H9 (cell line): ENCODE data around the gene TSC1. TPM values are rescaled to one million over a fixed set of nuclear protein-coding genes. Genes with fewer than 3 reads are reported as not detected.

Source experiments
- DNase-seq: peaks from one replicate; pipeline ENCODE4 v3.0.0-alpha.2; 2017
- H2AFZ ChIP-seq: one replicate; pipeline ENCODE4 v1.6.1; 2013; ENCODE audit warnings: mild to moderate bottlenecking, low read length, control low read depth, moderate library complexity
- H2AK5ac ChIP-seq: 2 replicates; pipeline ENCODE4 v1.6.1; 2013; ENCODE audit warnings: low read length, control low read depth, mixed read lengths; ENCODE audit not compliant: insufficient read length
- H2BK120ac ChIP-seq: one replicate; pipeline ENCODE4 v1.6.1; 2013; ENCODE audit warnings: low read depth, mild to moderate bottlenecking, low read length, control low read depth, inconsistent platforms; ENCODE audit not compliant: poor library complexity, severe bottlenecking
- H2BK12ac ChIP-seq: 2 replicates; pipeline ENCODE4 v1.6.1; 2013; ENCODE audit warnings: low read length, control low read depth, mixed read lengths, low read depth; ENCODE audit not compliant: insufficient read length
- H2BK15ac ChIP-seq: 2 replicates; pipeline ENCODE4 v1.6.1; 2013; ENCODE audit warnings: low read depth, low read length, control low read depth
- H2BK20ac ChIP-seq: one replicate; pipeline ENCODE4 v1.6.1; 2013; ENCODE audit warnings: low read depth, mild to moderate bottlenecking, low read length, control low read depth, inconsistent platforms; ENCODE audit not compliant: poor library complexity, severe bottlenecking
- H2BK5ac ChIP-seq: 2 replicates; pipeline ENCODE4 v1.6.1; 2013; ENCODE audit warnings: low read length, control low read depth, mixed read lengths; ENCODE audit not compliant: insufficient read length
- H3K14ac ChIP-seq: 2 replicates; pipeline ENCODE4 v1.6.1; 2013; ENCODE audit warnings: low read length, control low read depth; ENCODE audit not compliant: insufficient read depth
- H3K18ac ChIP-seq: 2 replicates; pipeline ENCODE4 v1.6.1; 2013; ENCODE audit warnings: low read depth, mild to moderate bottlenecking, mixed read lengths, low read length, control low read depth; ENCODE audit not compliant: insufficient read length
- H3K23ac ChIP-seq: 2 replicates; pipeline ENCODE4 v1.6.1; 2013; ENCODE audit warnings: low read length, control low read depth, mixed read lengths, low read depth; ENCODE audit not compliant: insufficient read length
- H3K23me2 ChIP-seq: 2 replicates; pipeline ENCODE4 v1.6.1; 2013; ENCODE audit warnings: low read depth, mild to moderate bottlenecking, mixed read lengths, low read length, control low read depth; ENCODE audit not compliant: insufficient read length, poor library complexity, severe bottlenecking
- H3K27ac ChIP-seq: 2 replicates; pipeline ENCODE4 v1.5.1; 2013; ENCODE audit warnings: low read length, control low read depth, mixed read lengths, low read depth; ENCODE audit not compliant: insufficient read length
- H3K27me3 ChIP-seq: 2 replicates; pipeline ENCODE4 v1.6.1; 2013; ENCODE audit warnings: low read length, control low read depth, inconsistent platforms; ENCODE audit not compliant: insufficient read depth
- H3K4ac ChIP-seq: 2 replicates; pipeline ENCODE4 v1.6.1; 2013; ENCODE audit warnings: low read depth, mild to moderate bottlenecking, control low read depth, inconsistent platforms, low read length, moderate library complexity
- H3K4me1 ChIP-seq: 2 replicates; pipeline ENCODE4 v1.6.1; 2013; ENCODE audit warnings: low read length, control low read depth, inconsistent platforms; ENCODE audit not compliant: insufficient read depth
- H3K4me2 ChIP-seq: 2 replicates; pipeline ENCODE4 v1.6.1; 2013; ENCODE audit warnings: low read length, control low read depth, mixed read lengths; ENCODE audit not compliant: insufficient read length, insufficient read depth
- H3K56ac ChIP-seq: 2 replicates; pipeline ENCODE4 v1.6.1; 2013; ENCODE audit warnings: low read depth, mild to moderate bottlenecking, mixed read lengths, low read length, control low read depth; ENCODE audit not compliant: insufficient read length
- H3K79me1 ChIP-seq: 2 replicates; pipeline ENCODE4 v1.6.1; 2013; ENCODE audit warnings: low read depth, mild to moderate bottlenecking, moderate library complexity, low read length, control low read depth, inconsistent platforms; ENCODE audit not compliant: insufficient read depth, poor library complexity, severe bottlenecking
- H3K79me2 ChIP-seq: 2 replicates; pipeline ENCODE4 v1.6.1; 2013; ENCODE audit warnings: low read length, control low read depth, inconsistent platforms; ENCODE audit not compliant: insufficient read depth
- H3K9ac ChIP-seq: 2 replicates; pipeline ENCODE4 v1.6.1; 2013; ENCODE audit warnings: low read length, control low read depth, mixed read lengths; ENCODE audit not compliant: insufficient read length; ENCODE audit errors: extremely low read depth
- H3K9me3 ChIP-seq: one replicate; pipeline ENCODE4 v1.6.1; 2013; ENCODE audit warnings: low read depth, low read length, inconsistent platforms; ENCODE audit not compliant: control insufficient read depth
- H3T11ph ChIP-seq: one replicate; pipeline ENCODE4 v1.6.1; 2013; ENCODE audit warnings: mild to moderate bottlenecking, low read length, control low read depth, inconsistent platforms
- H4K20me1 ChIP-seq: one replicate; pipeline ENCODE4 v1.6.1; 2013; ENCODE audit not compliant: control insufficient read depth, insufficient read length, insufficient read depth
- H4K5ac ChIP-seq: 2 replicates; pipeline ENCODE4 v1.6.1; 2013; ENCODE audit warnings: low read depth, mild to moderate bottlenecking, mixed read lengths, low read length, control low read depth; ENCODE audit not compliant: insufficient read length
- H4K8ac ChIP-seq: replicated peaks from 2 replicates; pipeline ENCODE4 v1.6.1; 2013; ENCODE audit warnings: low read length, control low read depth, mixed read lengths, low read depth; ENCODE audit not compliant: insufficient read length
- H4K91ac ChIP-seq: 2 replicates; pipeline ENCODE4 v1.6.1; 2013; ENCODE audit warnings: low read depth, mild to moderate bottlenecking, moderate library complexity, mixed read lengths, low read length, control low read depth; ENCODE audit not compliant: insufficient read length
- H3K27ac Mint-ChIP-seq, 3 experiments: 2 replicates in 2 of 3; 3 replicates in 1 of 3; pipeline ENCODE4 v1.8.0; 2020 to 2021; ENCODE audit warnings: mixed read lengths in 3 of 3, mild to moderate bottlenecking in 1 of 3, moderate library complexity in 1 of 3
- H3K27me3 Mint-ChIP-seq: 2 replicates; pipeline ENCODE4 v1.8.0; 2021; ENCODE audit warnings: low read depth, mild to moderate bottlenecking, moderate library complexity, mixed read lengths
- H3K36me3 Mint-ChIP-seq, 3 experiments: 2 replicates in 2 of 3; 3 replicates in 1 of 3; pipeline ENCODE4 v1.8.0; 2020 to 2021; ENCODE audit warnings: low read depth in 3 of 3, mixed read lengths in 3 of 3; ENCODE audit not compliant: insufficient read depth in 1 of 3
- H3K4me1 Mint-ChIP-seq, 2 experiments: 2 replicates each; pipeline ENCODE4 v1.8.0; 2020; ENCODE audit warnings: mixed read lengths in 2 of 2
- H3K4me3 Mint-ChIP-seq, 2 experiments: 2 replicates in 1 of 2; 3 replicates in 1 of 2; pipeline ENCODE4 v1.8.0; 2020 to 2021; ENCODE audit warnings: mild to moderate bottlenecking in 2 of 2, mixed read lengths in 2 of 2, moderate library complexity in 1 of 2
- H3K9me3 Mint-ChIP-seq, 2 experiments: 2 replicates in 1 of 2; 3 replicates in 1 of 2; pipeline ENCODE4 v1.8.0; 2020; ENCODE audit warnings: mild to moderate bottlenecking in 2 of 2, mixed read lengths in 2 of 2, moderate library complexity in 1 of 2
- CTCF ChIP-seq: fragments of 200-600 bp; sonication (generic); conservative IDR thresholded peaks from 3 replicates; pipeline ENCODE4 v1.8.0; 2021; ENCODE audit warnings: antibody characterized with exemption, mild to moderate bottlenecking
- WGBS: extraction: QIAGEN DNeasy Blood & Tissue Kit; methylation state at CpG from one replicate; pipeline ENCODE4 v1.1.7; 2013; ENCODE audit warnings: missing lambda C conversion rate, low lambda C conversion rate, mixed read lengths; ENCODE audit not compliant: insufficient read length; ENCODE audit errors: extremely low coverage; 5-methylcytosine and 5-hydroxymethylcytosine counted together
- total RNA-seq: library from RNA; stranded (reverse); gene quantifications from 2 replicates; pipeline ENCODE4 v1.2.1, GENCODE V29; 2021

The TSC1 gene
- total RNA-seq, 1 experiment from 2014 or later = 32.7 TPM

- no peak overlapping the region for H3K18ac ChIP-seq
- Mint-ChIP-seq H3K4me3 (no peak overlapping the region), H3K36me3 (no peaks in the 10 kb centered on the region), H3K27me3 (peaks cover 55% of the 10 kb centered on the region), H3K4me1 (no peaks in the 10 kb centered on the region), H3K9me3 (peaks cover 0 to 6% of the 10 kb centered on the region in 2 experiments; a peak in 3 of 5 replicates), H3K27ac (no peak overlapping the region; a peak in 1 of 7 replicates)
- H3K23ac ChIP-seq = no peak overlapping the region
- H3K56ac ChIP-seq = no peak overlapping the region
- H4K8ac ChIP-seq = no peak overlapping the region
- H3K9me3 ChIP-seq = no peaks in the 10 kb centered on the region
- H2BK15ac ChIP-seq = no peak overlapping the region
- H3K4me1 ChIP-seq = no peaks in the 10 kb centered on the region
- H4K20me1 ChIP-seq = no peaks in the 10 kb centered on the region
- H2AK5ac ChIP-seq = no peak overlapping the region
- H2BK20ac ChIP-seq = no peak overlapping the region
- H4K91ac ChIP-seq = no peak overlapping the region
- no peaks in the 10 kb centered on the region for H3K79me2 ChIP-seq
- no peaks in the 10 kb centered on the region for H3K23me2 ChIP-seq
- no peaks in the 10 kb centered on the region for H3K27me3 ChIP-seq
- no peak for TF ChIP-seq CTCF
- no peak overlapping the region for H3T11ph ChIP-seq
- no peak overlapping the region for H2BK12ac ChIP-seq
- no peaks in the 10 kb centered on the region for H3K79me1 ChIP-seq
- no peak overlapping the region for H2BK120ac ChIP-seq
- H2AFZ ChIP-seq = no peak overlapping the region
- no CpG with 5 or more reads among the region's 8 CpGs for WGBS
- no peak overlapping the region for H3K27ac ChIP-seq
- no peak overlapping the region for H3K4me2 ChIP-seq
- no peak overlapping the region for H3K9ac ChIP-seq
- H4K5ac ChIP-seq = no peak overlapping the region
- no peak overlapping the region for H3K14ac ChIP-seq
- DNase-seq = no peak
- no peak overlapping the region for H2BK5ac ChIP-seq
- no peak overlapping the region for H3K4ac ChIP-seq
Observed at GRCh38 chr9:132985489-132985888, 41.1 kb upstream of the TSC1 start.
